Sigmoid colon (tissue), 4 donors: ENCODE measurements around the gene PIGN.

Source experiments
- CTCF ChIP-seq, 4 experiments: fragments of 450-650 bp in 3 of 4; fragments of 200-600 bp in 1 of 4; IDR thresholded peaks; one replicate each; pipeline ENCODE4 v1.5.1; 2016 to 2019; ENCODE audit warnings: antibody characterized with exemption in 4 of 4, mild to moderate bottlenecking in 3 of 4, moderate library complexity in 2 of 4
- EP300 ChIP-seq, 4 donors: sonication (generic); formaldehyde crosslinking; IDR thresholded peaks; one replicate each; pipeline ENCODE4 v1.6.1; 2017; ENCODE audit warnings: antibody characterized with exemption in 4 of 4
- POLR2A ChIP-seq, 2 donors: fragments of 450-650 bp; IDR thresholded peaks; one replicate each; pipeline ENCODE4 v1.6.1; 2016; ENCODE audit warnings: antibody characterized with exemption in 2 of 2, mild to moderate bottlenecking in 2 of 2, moderate library complexity in 2 of 2
- POLR2AphosphoS5 ChIP-seq, 4 donors: sonication (generic); formaldehyde crosslinking; IDR thresholded peaks; one replicate each; pipeline ENCODE4 v1.6.1; 2017; ENCODE audit warnings: antibody characterized with exemption in 4 of 4

GRCh38 chr18:62037012-62037742 lies 149.7 kb downstream of the PIGN start:
- TF ChIP-seq CTCF (IDR thresholded peaks at IDR 0.05) (no peak), POLR2AphosphoS5 (IDR thresholded peaks at IDR 0.05) (no peak), POLR2A (IDR thresholded peaks at IDR 0.05) (no peak), EP300 (IDR thresholded peaks at IDR 0.05) (no peak)
